ENCODE measurements around the gene CTXND1.

Gene CTXND1

DNA sequence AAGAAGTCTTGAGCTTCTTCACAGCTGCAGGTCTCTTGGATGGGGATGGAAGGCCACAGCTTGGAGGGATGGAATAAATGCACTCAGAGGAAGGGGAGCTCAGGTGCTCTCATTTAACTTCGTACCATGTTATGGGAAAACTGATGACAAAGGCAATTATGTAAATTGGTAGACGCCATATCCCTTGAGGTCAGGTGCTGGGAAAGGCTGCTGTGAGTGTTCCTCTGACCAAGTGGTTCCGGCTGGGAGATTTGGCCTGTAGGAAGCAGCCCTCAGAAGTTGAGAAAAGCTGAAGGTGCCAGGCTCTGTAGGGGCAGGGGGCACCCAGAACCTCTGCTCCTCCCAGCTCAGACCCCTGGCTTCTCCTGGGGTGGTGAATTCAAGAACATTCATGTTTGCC is 52.1 kb downstream of the CTXND1 start:
- ATAC-seq = no peak
- TF ChIP-seq ESRRG (CRISPR knock-in tag; IDR thresholded peaks at IDR 0.05) (no peak), ZFP30 (CRISPR knock-in tag; IDR thresholded peaks at IDR 0.05) (no peak), RARB (CRISPR knock-in tag; IDR thresholded peaks at IDR 0.05) (no peak), ZNF70 (CRISPR knock-in tag; IDR thresholded peaks at IDR 0.05) (no peak), PPARA (CRISPR knock-in tag; IDR thresholded peaks at IDR 0.05; ENCODE audit: borderline replicate concordance) (no peak), CSDC2 (CRISPR knock-in tag; IDR thresholded peaks at IDR 0.05) (no peak), ZNF565 (CRISPR knock-in tag; conservative IDR thresholded peaks at IDR 0.05; ENCODE audit: low read depth) (no peak), ZC3H10 (CRISPR knock-in tag; IDR thresholded peaks at IDR 0.05) (no peak), BACH2 (CRISPR knock-in tag; IDR thresholded peaks at IDR 0.05; ENCODE audit: borderline replicate concordance) (no peak), SNAI2 (CRISPR knock-in tag; IDR thresholded peaks at IDR 0.05) (no peak), ZNF8 (CRISPR knock-in tag; IDR thresholded peaks at IDR 0.05) (no peak), OSR1 (CRISPR knock-in tag; IDR thresholded peaks at IDR 0.05) (no peak), TCF4 (CRISPR knock-in tag; IDR thresholded peaks at IDR 0.05; ENCODE audit: borderline replicate concordance) (no peak), ZFP3 (CRISPR knock-in tag; IDR thresholded peaks at IDR 0.05) (no peak)
- TF ChIP-seq, protein P1, sequence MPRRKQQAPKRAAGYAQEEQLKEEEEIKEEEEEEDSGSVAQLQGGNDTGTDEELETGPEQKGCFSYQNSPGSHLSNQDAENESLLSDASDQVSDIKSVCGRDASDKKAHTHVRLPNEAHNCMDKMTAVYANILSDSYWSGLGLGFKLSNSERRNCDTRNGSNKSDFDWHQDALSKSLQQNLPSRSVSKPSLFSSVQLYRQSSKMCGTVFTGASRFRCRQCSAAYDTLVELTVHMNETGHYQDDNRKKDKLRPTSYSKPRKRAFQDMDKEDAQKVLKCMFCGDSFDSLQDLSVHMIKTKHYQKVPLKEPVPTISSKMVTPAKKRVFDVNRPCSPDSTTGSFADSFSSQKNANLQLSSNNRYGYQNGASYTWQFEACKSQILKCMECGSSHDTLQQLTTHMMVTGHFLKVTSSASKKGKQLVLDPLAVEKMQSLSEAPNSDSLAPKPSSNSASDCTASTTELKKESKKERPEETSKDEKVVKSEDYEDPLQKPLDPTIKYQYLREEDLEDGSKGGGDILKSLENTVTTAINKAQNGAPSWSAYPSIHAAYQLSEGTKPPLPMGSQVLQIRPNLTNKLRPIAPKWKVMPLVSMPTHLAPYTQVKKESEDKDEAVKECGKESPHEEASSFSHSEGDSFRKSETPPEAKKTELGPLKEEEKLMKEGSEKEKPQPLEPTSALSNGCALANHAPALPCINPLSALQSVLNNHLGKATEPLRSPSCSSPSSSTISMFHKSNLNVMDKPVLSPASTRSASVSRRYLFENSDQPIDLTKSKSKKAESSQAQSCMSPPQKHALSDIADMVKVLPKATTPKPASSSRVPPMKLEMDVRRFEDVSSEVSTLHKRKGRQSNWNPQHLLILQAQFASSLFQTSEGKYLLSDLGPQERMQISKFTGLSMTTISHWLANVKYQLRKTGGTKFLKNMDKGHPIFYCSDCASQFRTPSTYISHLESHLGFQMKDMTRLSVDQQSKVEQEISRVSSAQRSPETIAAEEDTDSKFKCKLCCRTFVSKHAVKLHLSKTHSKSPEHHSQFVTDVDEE (CRISPR knock-in tag; IDR thresholded peaks at IDR 0.05) = no peak
- TF ChIP-seq, protein P2, sequence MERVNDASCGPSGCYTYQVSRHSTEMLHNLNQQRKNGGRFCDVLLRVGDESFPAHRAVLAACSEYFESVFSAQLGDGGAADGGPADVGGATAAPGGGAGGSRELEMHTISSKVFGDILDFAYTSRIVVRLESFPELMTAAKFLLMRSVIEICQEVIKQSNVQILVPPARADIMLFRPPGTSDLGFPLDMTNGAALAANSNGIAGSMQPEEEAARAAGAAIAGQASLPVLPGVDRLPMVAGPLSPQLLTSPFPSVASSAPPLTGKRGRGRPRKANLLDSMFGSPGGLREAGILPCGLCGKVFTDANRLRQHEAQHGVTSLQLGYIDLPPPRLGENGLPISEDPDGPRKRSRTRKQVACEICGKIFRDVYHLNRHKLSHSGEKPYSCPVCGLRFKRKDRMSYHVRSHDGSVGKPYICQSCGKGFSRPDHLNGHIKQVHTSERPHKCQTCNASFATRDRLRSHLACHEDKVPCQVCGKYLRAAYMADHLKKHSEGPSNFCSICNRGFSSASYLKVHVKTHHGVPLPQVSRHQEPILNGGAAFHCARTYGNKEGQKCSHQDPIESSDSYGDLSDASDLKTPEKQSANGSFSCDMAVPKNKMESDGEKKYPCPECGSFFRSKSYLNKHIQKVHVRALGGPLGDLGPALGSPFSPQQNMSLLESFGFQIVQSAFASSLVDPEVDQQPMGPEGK (CRISPR knock-in tag; IDR thresholded peaks at IDR 0.05; ENCODE audit: borderline replicate concordance) = no peak

DNA sequence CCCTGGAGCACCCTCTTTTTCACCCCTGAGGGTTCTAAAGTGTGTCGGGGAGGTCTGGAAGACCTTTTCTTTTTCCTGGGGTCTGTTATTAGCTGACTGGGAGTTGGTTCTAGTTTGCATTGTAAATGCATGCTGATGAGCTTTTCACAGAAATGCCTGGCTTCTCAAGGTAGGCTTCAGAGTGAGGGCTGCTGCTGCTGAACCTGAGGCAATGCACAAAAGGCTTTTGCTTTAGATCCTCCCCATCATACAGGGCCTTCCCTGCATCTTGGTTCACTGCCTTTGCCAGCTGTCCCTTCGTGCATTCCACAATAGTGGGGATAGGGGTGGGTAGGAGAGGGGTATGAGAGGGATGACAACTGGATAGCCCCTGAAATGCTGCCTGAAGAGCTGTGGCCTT is 52.6 kb downstream of the CTXND1 start:
- TF ChIP-seq, protein P3, sequence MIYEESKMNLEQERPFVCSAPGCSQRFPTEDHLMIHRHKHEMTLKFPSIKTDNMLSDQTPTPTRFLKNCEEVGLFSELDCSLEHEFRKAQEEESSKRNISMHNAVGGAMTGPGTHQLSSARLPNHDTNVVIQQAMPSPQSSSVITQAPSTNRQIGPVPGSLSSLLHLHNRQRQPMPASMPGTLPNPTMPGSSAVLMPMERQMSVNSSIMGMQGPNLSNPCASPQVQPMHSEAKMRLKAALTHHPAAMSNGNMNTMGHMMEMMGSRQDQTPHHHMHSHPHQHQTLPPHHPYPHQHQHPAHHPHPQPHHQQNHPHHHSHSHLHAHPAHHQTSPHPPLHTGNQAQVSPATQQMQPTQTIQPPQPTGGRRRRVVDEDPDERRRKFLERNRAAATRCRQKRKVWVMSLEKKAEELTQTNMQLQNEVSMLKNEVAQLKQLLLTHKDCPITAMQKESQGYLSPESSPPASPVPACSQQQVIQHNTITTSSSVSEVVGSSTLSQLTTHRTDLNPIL (CRISPR knock-in tag; IDR thresholded peaks at IDR 0.05; ENCODE audit: low read depth) = no peak
- TF ChIP-seq TCF4 (CRISPR knock-in tag; IDR thresholded peaks at IDR 0.05; ENCODE audit: borderline replicate concordance) = no peak
- TF ChIP-seq, protein P1 (CRISPR knock-in tag; IDR thresholded peaks at IDR 0.05) = no peak
- TF ChIP-seq, protein P4, sequence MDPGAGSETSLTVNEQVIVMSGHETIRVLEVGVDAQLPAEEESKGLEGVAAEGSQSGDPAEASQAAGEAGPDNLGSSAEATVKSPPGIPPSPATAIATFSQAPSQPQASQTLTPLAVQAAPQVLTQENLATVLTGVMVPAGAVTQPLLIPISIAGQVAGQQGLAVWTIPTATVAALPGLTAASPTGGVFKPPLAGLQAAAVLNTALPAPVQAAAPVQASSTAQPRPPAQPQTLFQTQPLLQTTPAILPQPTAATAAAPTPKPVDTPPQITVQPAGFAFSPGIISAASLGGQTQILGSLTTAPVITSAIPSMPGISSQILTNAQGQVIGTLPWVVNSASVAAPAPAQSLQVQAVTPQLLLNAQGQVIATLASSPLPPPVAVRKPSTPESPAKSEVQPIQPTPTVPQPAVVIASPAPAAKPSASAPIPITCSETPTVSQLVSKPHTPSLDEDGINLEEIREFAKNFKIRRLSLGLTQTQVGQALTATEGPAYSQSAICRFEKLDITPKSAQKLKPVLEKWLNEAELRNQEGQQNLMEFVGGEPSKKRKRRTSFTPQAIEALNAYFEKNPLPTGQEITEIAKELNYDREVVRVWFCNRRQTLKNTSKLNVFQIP (CRISPR knock-in tag; IDR thresholded peaks at IDR 0.05; ENCODE audit: borderline replicate concordance, low read depth) = no peak
- TF ChIP-seq TOX (CRISPR knock-in tag; IDR thresholded peaks at IDR 0.05; ENCODE audit: borderline replicate concordance) = no peak
- TF ChIP-seq ARNTL (CRISPR knock-in tag; IDR thresholded peaks at IDR 0.05; ENCODE audit: borderline replicate concordance, low read depth) = no peak
- no peak for TF ChIP-seq ISL1 (CRISPR knock-in tag; IDR thresholded peaks at IDR 0.05)
- TF ChIP-seq, protein P2 (CRISPR knock-in tag; IDR thresholded peaks at IDR 0.05; ENCODE audit: borderline replicate concordance) = no peak
- TF ChIP-seq ZFP30 (CRISPR knock-in tag; IDR thresholded peaks at IDR 0.05) = no peak
- no peak for TF ChIP-seq ZNF8 (CRISPR knock-in tag; IDR thresholded peaks at IDR 0.05)
- TF ChIP-seq PPARA (CRISPR knock-in tag; IDR thresholded peaks at IDR 0.05; ENCODE audit: borderline replicate concordance) = no peak
- TF ChIP-seq CSDC2 (CRISPR knock-in tag; IDR thresholded peaks at IDR 0.05) = no peak
- TF ChIP-seq ESRRG (CRISPR knock-in tag; IDR thresholded peaks at IDR 0.05) = no peak
- TF ChIP-seq ZNF70 (CRISPR knock-in tag; IDR thresholded peaks at IDR 0.05) = no peak
- ATAC-seq = no peak

Data from SK-N-SH treated with all-trans-retinoic acid at 6 μM for 48 hours (cell line).